ENCODE measurements around the gene IKZF2.
"Not testable (repeated sequence)": the region's sequence is repeated elsewhere in the genome, so short reads cannot be mapped to it uniquely, and the experiment has no call there.

Gene IKZF2

DNA sequence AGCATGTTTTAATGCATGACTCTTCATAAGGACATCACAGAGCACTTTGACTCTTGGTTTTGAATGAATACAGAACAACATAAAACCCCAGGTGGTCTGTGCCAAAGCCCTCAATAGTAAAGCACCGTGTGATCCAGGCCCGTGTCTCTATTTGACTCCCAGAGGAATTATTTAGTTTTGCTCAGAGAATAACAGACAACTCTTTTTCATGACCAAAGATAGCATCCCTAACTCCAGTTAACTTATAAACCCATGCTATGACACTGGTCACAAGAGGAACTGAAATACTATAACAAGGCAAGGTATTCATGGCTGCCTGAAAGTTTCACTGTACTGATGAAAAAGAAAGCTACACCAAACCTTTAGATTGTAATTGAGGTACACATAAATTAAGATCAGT lies 128.4 kb downstream of the IKZF2 start:
- DNase-seq: no peak

DNA sequence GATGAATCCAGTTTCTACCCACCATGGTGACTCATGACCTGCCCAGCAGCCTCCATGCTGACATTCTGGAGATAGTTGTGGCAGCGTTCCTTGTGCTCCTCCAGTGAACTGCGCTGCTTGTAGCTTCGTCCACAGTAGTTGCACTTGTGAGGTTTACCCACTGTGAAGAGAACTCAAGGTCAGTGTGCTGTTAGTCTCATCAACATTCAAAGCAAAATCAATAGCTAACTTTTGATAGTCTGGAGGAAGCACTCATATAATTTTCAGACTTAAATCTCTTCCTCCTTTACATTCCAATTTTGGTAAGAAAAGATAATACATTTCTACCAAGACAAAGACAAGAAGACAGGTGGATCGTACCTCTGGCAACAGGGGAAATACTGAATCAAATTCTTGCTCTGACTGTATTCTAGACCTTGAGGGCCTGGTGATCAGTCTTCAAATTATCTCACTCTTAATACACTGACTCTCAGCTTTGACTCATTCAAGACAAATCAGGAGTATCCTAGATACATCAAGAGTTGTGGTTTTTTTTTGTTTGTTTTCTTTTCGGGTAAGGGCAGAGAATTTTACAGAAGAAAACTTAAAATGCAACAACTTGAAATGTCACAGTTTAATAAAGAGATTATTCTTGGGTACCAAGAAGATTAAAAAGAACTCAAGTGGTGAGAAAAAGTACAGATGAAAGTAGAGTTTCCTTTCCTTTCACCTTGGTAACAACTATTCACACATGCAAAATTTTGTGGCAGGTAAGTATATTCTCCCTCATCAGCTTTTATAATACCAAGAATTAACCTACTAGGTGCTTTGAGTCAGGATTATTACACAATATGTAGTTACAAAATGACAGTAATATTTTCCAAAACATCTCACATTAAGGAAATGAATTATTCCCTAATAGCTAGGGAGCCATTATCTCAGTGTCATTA lies 129.2 kb downstream of the IKZF2 start:
- DNase-seq: no peak

DNA sequence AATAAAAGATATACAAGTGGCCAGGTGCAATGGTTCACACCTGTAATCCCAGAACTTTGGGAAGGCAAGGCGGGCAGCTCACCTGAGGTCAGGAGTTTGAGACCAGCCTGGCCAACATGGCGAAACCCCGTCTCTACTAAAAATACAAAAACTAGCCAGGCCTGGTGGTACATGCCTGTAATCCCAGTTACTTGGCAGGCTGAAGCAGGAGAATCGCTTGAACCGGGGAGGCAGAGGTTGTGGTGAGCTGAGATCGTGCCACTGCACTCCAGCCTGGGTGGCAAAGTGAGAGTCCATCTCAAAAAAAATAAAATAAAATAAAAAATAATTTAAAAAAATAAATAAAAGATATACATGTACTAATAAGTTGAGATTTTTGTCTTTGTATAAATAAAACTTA lies 130.5 kb downstream of the IKZF2 start:
- DNase-seq: not testable (repeated sequence)

DNA sequence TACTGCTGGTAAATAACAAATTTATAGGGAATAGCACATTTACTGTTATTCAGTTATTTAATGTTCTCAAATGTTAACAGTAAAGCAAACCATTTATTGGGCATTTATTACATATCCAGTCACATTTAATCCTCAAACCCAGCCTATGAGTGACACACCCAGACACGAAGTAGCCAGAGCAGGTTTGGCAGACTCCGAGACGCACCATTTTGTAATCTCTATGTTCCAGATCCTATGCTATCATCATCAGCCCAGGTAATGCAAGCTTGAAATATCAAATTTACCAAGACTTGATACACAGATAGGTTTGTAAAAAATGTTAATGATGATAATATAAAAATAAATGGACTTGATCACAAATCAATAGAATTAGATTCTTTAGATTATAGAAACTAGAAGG lies 131.1 kb downstream of the IKZF2 start:
- DNase-seq: no peak

DNA sequence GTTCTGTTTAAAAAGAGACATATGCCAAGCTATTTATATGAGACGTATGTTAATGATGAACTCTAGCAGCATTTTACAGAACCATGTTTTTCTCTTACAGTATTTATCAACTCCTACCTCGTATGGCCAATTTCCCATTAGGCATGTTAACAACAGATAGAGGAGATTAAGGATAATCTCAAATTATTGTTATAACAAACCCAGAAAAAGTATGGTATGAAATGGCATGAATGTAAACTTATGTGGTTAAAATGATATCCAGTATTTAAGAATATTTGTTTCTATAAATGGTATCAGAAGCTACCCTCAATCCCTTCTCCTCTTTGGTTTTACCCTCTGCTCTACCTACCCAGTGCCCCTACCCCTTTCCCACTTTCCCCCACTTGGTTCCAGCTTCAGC lies 132.0 kb downstream of the IKZF2 start:
- no peak for DNase-seq

DNA sequence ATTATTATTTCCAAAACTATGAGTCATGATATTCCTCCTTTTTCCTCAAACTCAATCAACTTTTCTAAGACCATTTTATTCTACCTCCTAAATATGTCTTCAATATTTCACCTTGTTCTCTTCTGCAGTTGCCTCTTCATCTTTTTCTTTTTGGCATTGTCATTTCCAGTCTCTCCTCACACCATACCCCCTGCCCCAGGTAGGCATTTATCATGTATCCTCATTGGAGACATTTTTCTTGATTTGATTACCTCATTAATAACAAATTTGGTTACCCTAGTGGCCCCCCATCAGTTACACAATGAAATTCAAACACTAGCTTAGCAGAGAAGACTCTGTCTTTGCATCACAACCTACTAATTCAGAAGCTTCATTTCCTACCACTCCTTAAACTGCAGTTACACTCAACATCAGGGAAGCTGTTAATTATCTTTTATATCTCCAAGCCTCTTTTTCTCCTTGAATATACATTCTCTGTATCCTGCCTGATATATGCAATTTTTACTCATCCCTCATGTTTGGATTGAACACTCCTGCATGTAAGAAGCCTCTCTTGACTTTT lies 133.0 kb downstream of the IKZF2 start:
- no peak for DNase-seq

DNA sequence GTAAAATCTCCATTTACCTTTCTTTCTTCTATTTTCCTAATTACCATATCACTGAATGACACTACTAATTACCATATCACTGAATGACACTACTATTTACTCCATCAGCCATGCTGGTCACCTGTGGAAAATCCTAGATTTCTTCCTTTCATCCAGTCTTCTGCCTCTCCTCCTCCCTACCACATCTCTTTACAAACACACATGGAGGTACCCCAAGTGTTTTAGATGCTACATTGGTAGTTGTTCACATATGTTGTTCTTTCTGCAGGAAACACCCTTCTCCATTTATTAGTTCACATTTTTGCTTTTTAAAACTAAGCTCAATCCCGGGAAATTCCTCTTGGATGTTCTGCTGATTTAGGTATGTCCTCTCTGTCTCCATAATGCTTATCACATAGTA lies 134.0 kb downstream of the IKZF2 start:
- no peak for DNase-seq

DNA sequence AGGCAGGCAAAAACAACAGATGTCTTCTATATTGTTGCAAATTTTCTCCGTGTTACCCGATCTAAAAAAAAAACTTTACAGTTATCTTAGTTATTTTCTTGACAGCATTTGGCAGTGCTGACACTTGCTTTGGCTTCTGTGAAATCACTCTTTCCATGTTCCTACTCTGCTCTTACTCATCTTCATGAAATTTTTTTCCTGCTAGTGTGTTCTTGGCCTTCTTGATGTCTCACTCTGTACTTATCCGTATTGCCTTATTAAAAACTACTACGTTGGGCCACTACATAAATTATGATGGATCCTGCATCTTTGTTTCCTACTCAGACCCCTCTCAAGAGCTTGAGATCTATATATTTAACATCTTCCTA lies 134.4 kb downstream of the IKZF2 start:
- no peak for DNase-seq

DNA sequence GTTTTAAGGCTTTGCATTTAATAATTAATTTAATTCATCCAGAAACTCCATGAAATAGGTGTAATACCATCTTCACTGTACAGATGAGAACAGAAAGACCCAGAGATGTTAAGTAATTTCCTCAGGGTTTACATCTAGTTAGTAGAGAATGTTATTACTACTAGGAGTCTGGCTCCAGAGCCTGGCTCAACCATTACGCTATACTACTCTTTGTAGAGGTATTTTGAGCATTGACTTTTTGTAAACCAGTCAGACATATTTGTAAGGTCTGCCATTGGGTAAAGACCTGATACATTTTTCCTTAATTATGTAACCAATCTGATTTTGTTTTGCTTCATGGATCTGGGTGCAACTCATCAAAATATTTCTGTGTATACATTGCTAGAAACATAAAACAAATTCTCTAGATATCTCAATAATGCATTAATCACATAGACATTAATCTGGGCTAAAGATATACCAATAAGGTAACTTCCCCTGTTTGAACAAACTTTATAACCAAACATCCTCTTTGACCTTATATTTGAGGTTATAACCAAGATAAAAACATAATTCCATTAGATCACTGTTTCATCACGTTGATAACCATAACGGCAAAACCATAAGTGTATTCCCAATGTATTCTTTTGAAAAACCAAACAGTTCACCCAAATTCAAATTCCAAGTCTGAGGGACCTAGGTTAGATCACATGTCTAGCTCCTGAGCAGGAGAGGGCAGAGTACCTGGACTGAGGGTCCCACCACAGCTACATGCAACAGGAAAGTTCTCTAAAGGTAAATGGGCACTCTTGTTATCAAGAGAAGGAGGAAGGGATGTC lies 135.0 kb downstream of the IKZF2 start:
- no peak for DNase-seq

DNA sequence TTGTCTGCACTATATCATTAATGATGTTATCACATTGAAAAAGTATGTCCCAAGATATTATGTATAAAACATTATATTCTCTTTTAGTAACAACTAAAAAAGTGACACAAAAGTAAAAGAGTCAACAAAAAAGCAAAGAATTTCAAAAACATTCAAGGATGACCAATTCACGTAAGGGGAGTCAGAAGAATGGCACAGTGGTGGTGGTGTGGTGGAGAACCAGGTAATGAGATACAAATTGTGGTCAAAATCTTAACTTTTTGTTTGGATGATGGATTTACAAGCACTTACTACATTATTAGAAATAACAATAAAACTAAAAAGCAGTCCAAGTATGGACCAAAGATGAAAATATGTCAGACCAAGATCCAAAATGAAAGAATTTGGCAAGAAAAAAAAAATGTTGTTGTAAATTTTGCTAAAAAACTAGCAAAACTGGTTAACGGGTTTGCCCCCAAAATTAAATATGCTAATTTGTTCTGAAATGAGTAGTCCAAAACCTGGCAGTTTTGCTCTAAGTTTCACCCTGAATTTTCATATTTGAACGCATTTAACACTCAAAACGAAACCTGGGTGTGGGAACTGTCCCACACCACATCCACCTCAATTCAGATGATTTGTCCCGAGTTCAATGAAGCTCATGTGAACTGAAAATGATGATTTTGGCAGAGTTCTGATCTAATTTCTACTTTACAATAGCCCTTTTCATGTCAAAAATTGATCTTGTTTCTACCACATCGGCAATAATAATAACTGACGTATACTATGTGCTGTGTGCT lies 135.8 kb downstream of the IKZF2 start:
- no peak for DNase-seq

DNA sequence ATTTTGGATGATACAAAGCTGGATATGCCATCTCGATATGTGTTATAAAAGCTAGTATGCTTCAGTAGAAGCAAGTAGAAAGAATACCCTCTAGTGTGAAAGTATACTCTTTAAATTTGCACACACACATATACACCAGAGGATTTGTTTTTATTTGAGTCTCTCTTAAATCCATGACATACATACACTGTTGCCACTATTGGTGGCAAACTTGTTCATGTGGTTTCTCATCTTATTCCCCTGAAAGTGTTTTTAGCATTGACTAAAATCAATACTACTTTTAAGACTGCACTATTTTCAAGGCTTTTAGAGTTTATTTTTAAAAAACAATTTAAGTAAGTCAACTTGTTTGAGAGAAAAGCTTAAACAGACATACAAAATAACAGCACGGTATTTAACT lies 137.4 kb downstream of the IKZF2 start:
- DNase-seq: no peak

DNA sequence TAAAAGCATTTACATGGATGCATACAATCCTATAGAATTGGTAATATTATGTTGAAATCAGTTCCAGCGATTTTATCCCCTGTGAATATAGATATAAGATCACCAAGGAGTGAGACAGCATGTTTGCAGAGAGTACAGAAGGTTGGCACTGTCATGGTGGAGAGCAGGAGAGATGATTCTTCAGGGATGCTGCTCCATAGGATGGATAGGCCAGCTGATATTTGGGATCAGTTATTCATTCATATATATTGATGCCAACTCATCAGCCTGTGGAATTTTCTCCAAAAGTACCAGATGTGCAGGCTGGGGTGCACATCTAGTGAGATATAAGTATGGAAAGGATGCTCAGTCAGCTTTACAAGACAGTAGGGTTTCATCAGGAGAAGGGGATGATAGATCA lies 139.9 kb downstream of the IKZF2 start:
- DNase-seq: no peak

DNA sequence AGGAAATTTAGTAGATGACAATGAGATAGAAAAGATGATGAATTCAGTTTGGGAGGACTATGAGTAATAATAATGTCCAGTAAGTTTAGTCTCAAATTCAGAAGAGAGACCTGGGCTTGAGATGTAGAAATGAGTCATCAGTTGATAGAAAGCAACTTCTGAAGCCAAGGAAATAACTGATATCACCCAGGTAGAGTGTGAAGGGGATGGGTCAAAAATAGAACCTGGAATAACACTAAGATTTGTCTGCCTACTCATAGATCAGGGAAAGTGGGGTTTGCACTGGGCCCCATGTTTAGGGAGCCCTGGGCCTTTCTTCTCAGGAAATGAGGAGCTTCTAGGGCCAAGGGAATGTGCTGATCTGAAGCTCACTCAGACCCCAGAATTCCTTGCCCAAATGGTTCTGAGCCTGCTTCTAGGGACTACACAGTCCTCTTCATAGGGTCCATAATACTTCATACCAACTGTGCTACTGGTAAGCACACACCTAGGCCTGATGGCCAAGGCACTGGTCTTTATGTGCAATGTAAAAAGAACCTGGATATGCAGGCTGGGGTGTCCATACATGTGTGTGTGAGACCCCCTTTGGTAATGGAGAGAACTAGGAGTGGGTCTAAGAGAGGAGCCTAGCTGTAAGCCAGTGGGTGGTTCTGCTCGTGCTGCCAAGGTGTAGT lies 141.2 kb downstream of the IKZF2 start:
- DNase-seq: no peak

DNA sequence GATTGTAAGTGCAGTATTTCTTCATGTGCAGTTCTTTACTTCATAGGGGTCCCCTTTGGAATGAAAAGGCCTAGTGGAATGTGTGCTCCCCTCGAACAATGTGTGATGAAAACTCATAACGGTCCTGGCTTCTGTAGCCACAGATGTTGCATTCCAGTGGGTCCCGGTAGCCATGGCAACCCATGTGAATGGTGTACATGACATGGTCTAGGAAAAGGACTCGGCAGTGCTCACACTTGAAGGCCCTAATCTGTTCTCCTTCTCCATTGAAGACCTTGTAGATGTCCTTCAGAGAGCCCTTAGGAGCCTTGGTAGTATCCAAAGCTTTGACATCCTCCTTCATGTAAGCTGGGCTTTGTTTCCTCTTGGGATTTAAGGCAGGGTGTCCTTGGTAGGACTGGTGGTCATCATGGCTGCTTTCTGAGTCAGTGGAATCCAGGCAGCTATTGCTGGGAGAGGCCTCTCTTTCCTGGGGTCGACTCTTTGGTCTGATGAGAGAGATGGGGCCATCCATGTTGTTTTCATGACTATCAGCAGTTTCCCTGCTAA lies 144.0 kb downstream of the IKZF2 start:
- no peak for DNase-seq

DNA sequence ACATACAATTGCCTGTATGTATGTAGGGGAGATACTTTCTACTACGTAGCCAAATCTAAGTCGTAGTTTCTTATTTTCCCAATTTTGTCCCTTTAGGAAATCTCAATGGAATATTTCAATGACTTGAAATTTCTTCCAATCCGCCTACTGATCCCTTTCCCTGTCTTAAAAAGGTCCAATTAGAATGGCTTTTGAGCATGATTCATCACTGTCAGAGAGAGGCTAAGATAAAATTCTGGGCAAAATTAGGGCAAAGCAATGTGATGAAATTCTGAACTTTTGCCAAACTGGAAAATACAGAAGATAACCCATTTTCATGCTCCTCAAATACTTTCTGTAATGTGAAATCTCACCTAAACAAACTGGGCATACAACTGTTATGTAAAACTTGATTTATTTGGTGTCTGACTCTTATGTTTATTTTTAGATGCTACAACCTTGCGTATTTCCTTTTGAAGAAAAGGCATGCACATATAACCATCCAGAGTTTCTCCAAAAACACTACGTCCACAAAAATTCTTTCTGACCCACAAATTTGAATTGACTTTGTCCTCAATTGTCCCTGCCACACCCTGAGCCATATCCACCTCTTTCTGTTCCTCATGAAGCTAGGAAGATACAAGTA lies 147.1 kb downstream of the IKZF2 start:
- DNase-seq: no peak

DNA sequence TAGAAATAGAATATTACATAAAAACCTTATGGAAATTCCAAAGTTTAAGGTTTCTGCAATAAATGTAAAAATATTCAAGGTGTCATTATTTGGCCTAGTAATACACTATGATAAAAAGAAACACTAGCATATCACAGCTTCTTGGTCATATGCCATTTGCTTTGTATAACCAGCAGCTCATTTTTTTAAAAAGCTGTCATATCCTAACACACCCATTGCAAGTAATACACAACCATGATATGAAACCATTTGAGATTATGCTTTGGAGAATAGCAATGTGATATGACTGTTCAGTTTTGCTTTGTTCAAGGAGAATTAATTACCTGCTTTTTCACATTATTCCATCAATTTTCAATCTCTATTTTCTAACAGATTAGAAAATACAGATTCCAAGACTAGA lies 149.0 kb downstream of the IKZF2 start:
- no peak for DNase-seq

DNA sequence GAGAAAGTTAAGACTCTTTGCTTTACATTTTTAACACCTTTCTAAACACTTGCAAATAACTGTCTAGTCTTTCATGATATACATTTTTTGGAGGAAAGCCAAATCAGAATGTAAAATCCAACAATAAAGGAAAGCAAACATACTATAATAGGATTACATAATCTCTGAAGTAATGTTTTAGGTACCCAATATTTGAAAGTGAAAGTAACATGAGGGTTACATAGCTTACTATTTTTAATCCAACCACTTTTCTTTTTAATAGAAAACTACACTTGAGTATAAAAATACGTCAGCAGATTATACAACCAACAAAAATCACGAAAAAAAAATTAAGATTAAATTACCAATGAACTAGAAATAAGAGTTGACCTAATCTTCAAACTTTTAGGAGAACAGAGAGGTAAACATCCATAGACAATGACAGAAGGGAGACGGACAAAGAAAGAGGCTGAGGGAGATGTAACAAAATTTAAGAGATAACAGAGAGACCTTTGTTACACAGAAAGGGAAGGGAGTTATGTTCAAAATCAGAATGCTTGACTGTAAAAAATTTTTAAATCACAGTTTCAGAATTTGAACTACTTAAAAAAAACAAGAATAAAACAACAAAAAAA lies 150.0 kb downstream of the IKZF2 start:
- no peak for DNase-seq

DNA sequence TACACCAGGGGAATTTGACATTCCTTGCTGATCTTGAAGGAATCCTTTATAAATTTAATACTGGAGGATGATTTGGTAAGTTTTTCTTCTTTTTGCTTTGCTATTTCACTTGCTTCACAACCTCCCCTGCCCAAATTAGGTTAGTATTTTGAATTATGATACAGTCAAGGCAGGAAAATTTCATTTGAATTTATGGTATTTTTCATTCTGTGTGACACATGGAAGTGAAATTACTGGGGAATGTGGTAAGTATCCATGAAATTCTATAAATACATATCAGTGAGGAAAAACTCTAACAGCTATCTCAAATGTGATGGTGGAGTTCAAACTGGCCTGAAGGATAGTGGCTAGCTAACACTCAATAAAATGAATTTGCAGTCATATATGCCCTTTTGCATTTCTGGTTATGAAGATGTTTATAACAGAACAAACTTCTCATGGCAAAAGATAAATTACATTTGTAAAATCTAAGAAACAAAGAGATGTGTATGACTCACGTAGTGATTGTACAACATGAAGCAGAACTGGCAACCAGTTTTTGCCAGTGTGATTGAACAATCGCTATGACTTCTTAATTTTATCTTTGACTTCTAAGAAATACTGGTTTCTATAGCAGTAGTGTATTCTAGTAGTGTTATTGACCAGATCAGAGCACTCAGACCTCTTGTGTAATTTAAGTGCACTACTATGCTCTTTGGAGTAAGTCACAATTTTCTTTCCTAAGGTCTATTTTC lies 152.6 kb downstream of the IKZF2 start:
- no peak for DNase-seq

DNA sequence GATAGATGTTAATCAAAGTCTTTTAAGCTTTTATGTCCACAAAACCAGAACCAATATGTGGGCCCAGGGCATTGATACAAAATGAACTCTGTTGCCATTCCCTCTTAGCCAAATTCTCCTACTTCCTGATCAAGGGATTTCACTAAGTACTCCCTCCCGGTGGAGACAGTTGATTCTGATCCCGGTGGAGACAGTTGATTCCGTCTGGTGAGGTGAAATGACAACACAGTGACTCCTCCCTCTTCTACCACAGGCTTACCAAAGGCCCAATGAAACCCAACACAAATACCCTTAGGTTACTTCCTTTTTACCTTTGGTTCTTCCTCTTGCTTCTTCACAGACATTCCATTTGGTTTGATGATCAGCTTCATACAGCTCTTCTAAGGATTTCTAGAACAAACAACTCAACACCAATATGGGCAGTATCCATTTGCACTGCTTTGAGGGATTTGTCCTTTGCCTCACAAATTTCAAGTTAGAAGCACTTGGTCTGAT lies 153.8 kb downstream of the IKZF2 start:
- DNase-seq: no peak

DNA sequence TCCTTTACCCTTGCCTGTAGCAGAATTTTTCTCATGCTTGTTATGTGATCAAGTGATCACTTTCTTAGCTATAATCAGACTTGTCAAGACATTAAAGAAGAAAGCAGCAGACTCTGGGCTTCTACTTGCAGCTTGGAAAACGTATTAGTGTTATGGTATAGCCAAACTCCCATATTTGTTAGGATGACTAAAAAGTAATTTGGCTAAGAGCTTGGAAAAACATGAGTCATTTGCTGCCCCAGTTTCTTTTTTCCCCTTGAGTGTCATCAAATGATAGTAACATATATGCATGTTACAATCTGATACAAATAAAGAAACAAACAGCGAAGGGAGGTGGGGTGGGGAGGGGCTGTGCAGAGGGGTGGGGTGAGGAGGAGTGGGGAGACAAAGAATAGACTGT lies 155.5 kb downstream of the IKZF2 start:
- no peak for DNase-seq

All from NCI-H1048 (cell line).